NT2/D1 (cell line): ENCODE data around the gene ETV3.

ENCODE experiments used
- SUZ12 ChIP-seq: IDR thresholded peaks from 2 replicates; pipeline ENCODE4 v1.6.1; 2011; ENCODE audit not compliant: insufficient read length, insufficient read depth; ENCODE audit errors: extremely low read depth
- YY1 ChIP-seq: IDR thresholded peaks from 2 replicates; pipeline ENCODE4 v1.6.1; 2011; ENCODE audit not compliant: insufficient read length, insufficient read depth
- ZNF274 ChIP-seq: IDR thresholded peaks from 2 replicates; pipeline ENCODE4 v1.6.1; 2011; ENCODE audit warnings: mild to moderate bottlenecking, low read depth, low read length

DNA sequence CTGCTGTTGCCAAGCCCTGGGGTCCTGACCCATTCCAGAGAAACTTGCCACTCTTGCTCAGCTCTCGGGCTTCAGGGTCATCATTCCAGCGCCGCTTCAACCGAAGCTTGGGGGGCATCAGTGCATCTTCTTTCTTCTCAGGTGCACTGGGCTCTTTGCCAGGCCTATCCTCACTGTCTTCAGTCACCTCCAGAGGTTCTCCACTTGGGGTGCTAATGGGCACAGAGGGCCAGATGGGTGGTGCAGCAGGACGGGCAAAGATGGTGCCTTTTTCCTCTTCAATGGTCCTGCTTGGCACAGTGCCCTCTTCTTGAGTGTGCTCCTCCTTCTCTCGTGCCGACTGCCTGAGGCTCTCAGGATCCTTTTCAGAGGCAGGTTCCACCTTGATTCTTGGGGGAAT is 13.3 kb downstream of the ETV3 start:
- TF ChIP-seq YY1: no peak
- TF ChIP-seq ZNF274: no peak
- TF ChIP-seq SUZ12: no peak
